OCI-LY1 (cell line): ENCODE measurements around the gene MUL1.

Experiments
- EZH2 ChIP-seq: fragments of 200-600 bp; sonication (generic), shearing (Covaris generic); IDR thresholded peaks from 2 replicates; pipeline ENCODE4 v1.8.0; 2017; ENCODE audit warnings: borderline replicate concordance, mixed run types, mild to moderate bottlenecking, antibody characterized with exemption, low read length, moderate library complexity, mixed read lengths
- TF ChIP-seq, protein P1 (sequence below): fragments of 200-600 bp; sonication (generic), shearing (Covaris generic); IDR thresholded peaks from 2 replicates; pipeline ENCODE4 v1.5.1; 2017; ENCODE audit warnings: mild to moderate bottlenecking, antibody characterized with exemption, low read length, moderate library complexity, mixed read lengths

GRCh38 chr1:20538227-20538626 lies 30.3 kb upstream of the MUL1 start:
- TF ChIP-seq, protein P1, sequence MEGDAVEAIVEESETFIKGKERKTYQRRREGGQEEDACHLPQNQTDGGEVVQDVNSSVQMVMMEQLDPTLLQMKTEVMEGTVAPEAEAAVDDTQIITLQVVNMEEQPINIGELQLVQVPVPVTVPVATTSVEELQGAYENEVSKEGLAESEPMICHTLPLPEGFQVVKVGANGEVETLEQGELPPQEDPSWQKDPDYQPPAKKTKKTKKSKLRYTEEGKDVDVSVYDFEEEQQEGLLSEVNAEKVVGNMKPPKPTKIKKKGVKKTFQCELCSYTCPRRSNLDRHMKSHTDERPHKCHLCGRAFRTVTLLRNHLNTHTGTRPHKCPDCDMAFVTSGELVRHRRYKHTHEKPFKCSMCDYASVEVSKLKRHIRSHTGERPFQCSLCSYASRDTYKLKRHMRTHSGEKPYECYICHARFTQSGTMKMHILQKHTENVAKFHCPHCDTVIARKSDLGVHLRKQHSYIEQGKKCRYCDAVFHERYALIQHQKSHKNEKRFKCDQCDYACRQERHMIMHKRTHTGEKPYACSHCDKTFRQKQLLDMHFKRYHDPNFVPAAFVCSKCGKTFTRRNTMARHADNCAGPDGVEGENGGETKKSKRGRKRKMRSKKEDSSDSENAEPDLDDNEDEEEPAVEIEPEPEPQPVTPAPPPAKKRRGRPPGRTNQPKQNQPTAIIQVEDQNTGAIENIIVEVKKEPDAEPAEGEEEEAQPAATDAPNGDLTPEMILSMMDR = no peak
- TF ChIP-seq EZH2 = no peak
